Lower leg skin (tissue), 4 donors: Measurements from ENCODE around the gene SPEG. TPM values are rescaled to one million over a fixed set of nuclear protein-coding genes. Genes with fewer than 3 reads are reported as not detected.

Source experiments
- DNase-seq, 2 donors: peaks; one replicate each; pipeline ENCODE4 v3.0.0-alpha.2; 2019; ENCODE audit warnings: low spot score in 2 of 2
- H3K4me3 ChIP-seq: fragments of 200-600 bp; sonication (generic); 2 replicates; pipeline ENCODE4 v1.5.1; 2017; ENCODE audit warnings: mild to moderate bottlenecking, low read depth; ENCODE audit not compliant: poor library complexity, severe bottlenecking
- CTCF ChIP-seq, 3 donors: fragments of 450-650 bp; IDR thresholded peaks; one replicate each; pipeline ENCODE4 v1.5.1; 2016; ENCODE audit warnings: antibody characterized with exemption in 3 of 3, mild to moderate bottlenecking in 3 of 3, moderate library complexity in 2 of 3
- POLR2A ChIP-seq, 2 donors: fragments of 450-650 bp; IDR thresholded peaks; one replicate each; pipeline ENCODE4 v1.6.1; 2016 to 2017; ENCODE audit warnings: antibody characterized with exemption in 2 of 2, mild to moderate bottlenecking in 1 of 2, moderate library complexity in 1 of 2
- WGBS, 2 donors: methylation state at CpG; one replicate each; pipeline ENCODE4 v1.1.5; 2018; 5-methylcytosine and 5-hydroxymethylcytosine counted together
- intact Hi-C: fragments of 100-400 bp; cut with DNase I; formaldehyde crosslinking; loops from one replicate; pipeline ENCODE4 v1.15.0; 2023; ENCODE audit warnings: low total_unique reads
- total RNA-seq, 4 donors: library from RNA; depleted of rRNA; stranded (reverse); fragments of >200 nt; gene quantifications; one replicate each; pipeline ENCODE4 v1.1.0, GENCODE V29; 2016

Gene SPEG
- total RNA-seq, 4 donors from 2014 or later, result 3.3 to 11.4 (median 5.3) TPM

GRCh38 chr2:219486380-219486959 lies 51.8 kb downstream of the SPEG start:
- WGBS, 2 donors, result 62 to 69% methylated on average over 7 to 8 of the region's 8 CpGs
- intact Hi-C loops, result no loop called here
- no peak overlapping the region for H3K4me3 ChIP-seq
- DNase-seq, result no peak
- TF ChIP-seq CTCF (IDR thresholded peaks at IDR 0.05), result no peak
- TF ChIP-seq POLR2A (IDR thresholded peaks at IDR 0.05), result no peak

GRCh38 chr2:219488149-219488843 lies 53.7 kb downstream of the SPEG start:
- WGBS, 2 donors, result 91 to 94% methylated on average over 14 to 16 of the region's 17 CpGs
- H3K4me3 ChIP-seq, result no peak overlapping the region
- DNase-seq, result no peak
- intact Hi-C loops, result no loop called here
- no peak for TF ChIP-seq POLR2A (IDR thresholded peaks at IDR 0.05)
- no peak for TF ChIP-seq CTCF (IDR thresholded peaks at IDR 0.05)

- WGBS, 2 donors, result 87 to 89% methylated on average over 14 of the region's 14 CpGs
- H3K4me3 ChIP-seq, result no peak overlapping the region
- no peak for TF ChIP-seq POLR2A (IDR thresholded peaks at IDR 0.05)
- TF ChIP-seq CTCF (IDR thresholded peaks at IDR 0.05), result no peak
- DNase-seq, result no peak
- intact Hi-C loops, result no loop called here
These were observed 54.2 kb downstream of the SPEG start for GRCh38 chr2:219488844-219489194.

- no peak overlapping the region for H3K4me3 ChIP-seq
- no peak for TF ChIP-seq CTCF (IDR thresholded peaks at IDR 0.05)
- TF ChIP-seq POLR2A (IDR thresholded peaks at IDR 0.05), result no peak
- no peak for DNase-seq
- intact Hi-C loops, result no loop called here
- WGBS, 2 donors, result 87 to 93% methylated on average over 9 of the region's 9 CpGs
These were observed 54.7 kb downstream of the SPEG start for GRCh38 chr2:219489315-219489714.

- no peak for DNase-seq
- TF ChIP-seq CTCF (IDR thresholded peaks at IDR 0.05) (no peak), POLR2A (IDR thresholded peaks at IDR 0.05) (no peak)
- intact Hi-C loops, result no loop called here
- WGBS, 2 donors, result 88 to 92% methylated on average over 23 of the region's 23 CpGs
- no peak overlapping the region for H3K4me3 ChIP-seq
These were observed 55.5 kb downstream of the SPEG start for GRCh38 chr2:219490186-219490585.
